Germinal center (tissue), 1 donor: ENCODE results near the gene BFSP2.
"Not testable (repeated sequence)": the region's sequence is repeated elsewhere in the genome, so short reads cannot be mapped to it uniquely, and the experiment has no call there.

ENCODE experiments used
- DNase-seq: peaks from one replicate; pipeline ENCODE4 v3.0.0; 2012; ENCODE audit warnings: mixed read lengths, low spot score

Gene BFSP2

GRCh38 chr3:133457465-133458067 lies 57.7 kb downstream of the BFSP2 start:
- no peak for DNase-seq

- no peak for DNase-seq
Measured at GRCh38 chr3:133459400-133459799, 59.5 kb downstream of the BFSP2 start.

DNA sequence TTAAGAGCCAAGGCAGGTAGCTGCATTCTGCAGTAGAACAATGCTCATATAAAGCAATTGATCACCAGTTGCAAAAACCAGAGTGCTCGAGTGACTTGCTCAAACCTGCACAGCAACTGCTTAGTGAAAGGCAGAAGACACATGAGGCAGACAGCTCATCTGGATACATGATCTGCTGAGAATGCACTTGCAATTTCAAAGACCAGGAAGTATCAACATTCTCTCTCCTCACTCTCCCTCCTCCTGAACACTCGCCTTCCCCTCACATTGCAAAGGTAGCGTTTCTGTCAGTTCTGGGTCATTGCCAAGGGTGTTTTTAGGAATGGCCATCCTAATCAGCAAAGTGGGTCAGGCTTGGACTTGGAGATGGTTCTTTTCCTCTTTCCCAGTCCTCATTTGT lies 61.0 kb downstream of the BFSP2 start:
- no peak for DNase-seq

DNA sequence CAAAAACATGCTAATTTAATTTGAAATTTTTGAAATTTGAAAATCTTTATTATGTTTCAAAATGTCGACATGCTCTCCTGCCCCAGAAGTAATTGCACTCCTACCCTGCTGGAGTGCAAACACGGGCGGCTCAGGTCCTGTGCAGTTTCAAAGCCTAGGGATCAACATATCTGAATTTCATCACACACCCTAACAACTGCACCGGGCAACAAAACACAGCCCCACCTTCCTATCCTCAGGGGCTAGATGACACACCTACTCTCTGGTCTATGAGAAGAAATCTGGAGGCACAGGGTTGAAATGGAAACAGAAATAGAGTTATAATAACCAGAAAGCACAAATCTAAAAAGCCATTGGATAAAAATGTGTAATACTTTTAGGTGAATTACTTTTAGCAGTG lies 61.4 kb downstream of the BFSP2 start:
- DNase-seq = no peak

GRCh38 chr3:133463347-133463860 lies 63.5 kb downstream of the BFSP2 start:
- DNase-seq = no peak

- no peak for DNase-seq
Measured at GRCh38 chr3:133464573-133464972, 64.7 kb downstream of the BFSP2 start.

DNA sequence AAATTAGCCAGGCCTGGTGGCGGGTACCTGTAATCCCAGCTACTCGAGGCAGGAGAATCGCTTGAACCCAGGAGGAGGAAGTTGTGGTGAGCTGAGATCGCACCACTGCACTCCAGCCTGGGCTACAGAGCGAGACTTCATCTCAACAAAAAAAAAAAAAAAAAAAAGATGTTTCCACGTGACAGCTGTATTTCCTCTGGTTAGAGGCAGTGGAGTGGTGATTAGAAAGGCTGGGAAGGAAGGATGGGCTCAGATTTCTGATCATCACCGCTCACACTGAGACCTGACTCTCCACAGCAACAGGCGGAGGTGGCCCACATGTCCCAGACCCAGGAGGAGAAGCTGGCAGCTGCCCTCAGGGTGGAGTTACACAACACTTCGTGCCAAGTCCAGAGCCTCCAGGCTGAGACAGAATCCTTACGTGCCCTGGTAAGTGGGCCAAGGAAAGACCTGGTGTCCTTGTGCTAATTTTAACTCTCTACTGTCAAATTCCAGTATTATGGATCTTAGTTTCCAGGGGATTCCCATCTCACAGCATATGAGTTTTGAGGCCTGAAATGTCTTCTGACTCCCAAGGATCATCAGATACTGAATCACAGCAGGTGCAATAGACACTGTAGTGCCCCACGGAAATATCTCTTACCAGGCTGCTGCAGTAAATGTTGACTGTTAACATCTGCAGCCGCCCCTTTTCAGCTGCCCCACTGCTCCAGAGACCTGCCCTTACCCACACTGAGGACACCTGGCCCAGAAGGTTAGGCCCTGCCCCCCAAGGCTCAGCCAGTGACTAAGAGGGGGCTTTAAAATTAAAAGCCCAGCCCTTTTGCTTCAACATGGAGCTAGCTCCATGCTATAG lies 66.9 kb downstream of the BFSP2 start:
- peak; percentile 74 for DNase-seq

- DNase-seq = no peak
Measured at GRCh38 chr3:133467780-133468179, 67.9 kb downstream of the BFSP2 start.

GRCh38 chr3:133468251-133468721 lies 68.4 kb downstream of the BFSP2 start:
- DNase-seq = no peak

DNA sequence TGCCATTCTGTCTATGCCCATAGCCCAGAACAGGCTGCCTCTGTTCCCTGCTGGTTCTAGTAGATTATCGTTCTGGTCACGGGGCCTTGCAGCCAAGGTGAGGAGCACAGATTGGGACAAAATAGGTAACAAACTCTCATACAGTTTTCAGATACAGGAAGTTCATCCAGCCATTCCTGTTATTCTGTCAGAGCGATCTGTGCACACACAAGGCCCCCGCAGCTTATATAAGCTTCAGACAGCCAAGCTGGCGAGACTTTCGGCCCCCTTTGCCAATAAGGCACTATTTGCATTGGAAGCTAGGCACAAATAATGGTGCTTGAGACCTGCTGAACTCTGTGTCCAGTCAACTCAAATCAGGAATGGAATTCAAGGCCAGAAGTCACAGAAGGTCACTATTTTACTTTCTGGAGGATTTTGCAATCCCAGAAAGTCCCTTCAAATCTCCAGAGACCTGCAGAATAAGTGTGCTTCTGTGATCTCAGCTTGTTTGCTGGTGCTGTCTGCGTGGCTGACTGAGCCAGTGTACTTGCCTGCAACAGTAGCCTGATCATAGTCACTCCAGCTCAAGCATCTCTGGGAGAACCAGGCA lies 69.4 kb downstream of the BFSP2 start:
- DNase-seq = no peak

DNA sequence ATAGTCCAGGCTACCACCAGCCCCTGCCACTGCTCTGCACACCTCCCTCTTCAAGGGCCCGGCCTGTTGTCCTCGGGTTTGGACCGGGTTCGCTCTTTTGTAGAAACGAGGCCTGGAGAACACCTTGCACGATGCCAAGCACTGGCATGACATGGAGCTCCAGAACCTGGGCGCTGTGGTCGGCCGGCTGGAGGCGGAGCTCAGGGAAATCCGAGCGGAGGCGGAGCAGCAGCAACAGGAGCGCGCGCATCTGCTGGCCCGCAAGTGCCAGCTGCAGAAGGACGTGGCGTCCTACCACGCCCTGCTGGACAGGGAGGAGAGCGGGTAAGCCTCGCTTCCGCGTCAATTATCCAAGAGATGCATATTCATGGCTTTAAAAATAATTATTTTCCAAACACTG lies 72.4 kb downstream of the BFSP2 start:
- no peak for DNase-seq

GRCh38 chr3:133472889-133473288 lies 73.0 kb downstream of the BFSP2 start:
- DNase-seq = no peak

GRCh38 chr3:133473472-133474191 lies 73.8 kb downstream of the BFSP2 start:
- DNase-seq = not testable (repeated sequence)

DNA sequence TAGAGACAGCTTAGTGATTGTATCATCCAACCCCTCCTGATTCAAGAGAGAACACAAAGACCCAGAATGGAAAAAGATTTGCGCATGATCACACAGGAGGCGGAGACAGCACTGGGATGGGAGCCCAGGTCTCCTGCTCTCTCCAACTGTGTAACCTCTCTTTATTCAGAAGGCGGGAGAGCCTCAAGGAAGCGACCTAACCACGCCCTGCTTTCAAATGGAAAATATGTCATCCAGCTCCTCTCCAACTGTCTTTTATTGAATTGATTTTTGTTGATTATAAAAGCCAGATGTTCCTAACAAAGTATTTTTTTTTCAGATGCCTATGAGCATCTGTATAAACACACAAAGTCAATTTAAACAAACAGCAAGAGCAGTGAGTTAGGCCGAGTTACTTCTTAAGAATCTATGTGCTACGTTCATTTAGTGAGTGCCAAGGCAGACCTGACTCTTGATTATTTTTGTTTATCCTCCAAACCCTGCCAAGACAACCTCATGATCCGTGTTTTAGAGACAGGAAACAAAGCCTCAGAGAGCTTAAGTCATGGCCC lies 74.5 kb downstream of the BFSP2 start:
- no peak for DNase-seq

GRCh38 chr3:133474817-133475216 lies 75.0 kb downstream of the BFSP2 start:
- DNase-seq = no peak

GRCh38 chr3:133475245-133476010 lies 75.6 kb downstream of the BFSP2 start:
- DNase-seq = peak; percentile 76

- DNase-seq = no peak
Measured at GRCh38 chr3:133476971-133477375, 77.1 kb downstream of the BFSP2 start.

- DNase-seq = peak; percentile 63
Measured at GRCh38 chr3:133477487-133477886, 77.6 kb downstream of the BFSP2 start.

- no peak for DNase-seq
Measured at GRCh38 chr3:133478624-133479023, 78.8 kb downstream of the BFSP2 start.

- DNase-seq = no peak
Measured at GRCh38 chr3:133479401-133479800, 79.5 kb downstream of the BFSP2 start.
